Measurements from ENCODE around the gene CLIC4. TPM values are rescaled to one million over a fixed set of nuclear protein-coding genes. Genes with fewer than 3 reads are reported as not detected.

The CLIC4 gene
- total and polyA plus RNA-seq, 9 of the 15 experiments (the other 6 are each of a cell fraction or from before 2014, with no cell fraction given), result 16.0 to 67.5 (median 38.4) TPM

- TF ChIP-seq ZNF217 (CRISPR knock-in tag; IDR thresholded peaks at IDR 0.05) (no peak), YY1 (IDR thresholded peaks at IDR 0.05; ENCODE audit: borderline replicate concordance in 1 of 3, control insufficient read depth in 1 of 3, extremely low read depth in 1 of 3, insufficient read depth in 3 of 3, insufficient read length in 1 of 3, insufficient replicate concordance in 2 of 3, low read depth in 1 of 3, low read length in 2 of 3) (no peak), MLX (CRISPR knock-in tag; conservative IDR thresholded peaks at IDR 0.05) (no peak), SIRT6 (IDR thresholded peaks at IDR 0.05; ENCODE audit: low read depth, low read length) (no peak), ZNF134 (CRISPR knock-in tag; conservative IDR thresholded peaks at IDR 0.05) (no peak), CBX8 (IDR thresholded peaks at IDR 0.05; ENCODE audit: borderline replicate concordance, extremely low read depth, low read depth, low read length, poor library complexity, severe bottlenecking) (no peak), CEBPG (CRISPR knock-in tag; IDR thresholded peaks at IDR 0.05) (no peak), CEBPG (tag; conservative IDR thresholded peaks at IDR 0.05 in 1 of 2, IDR thresholded peaks at IDR 0.05 in 1 of 2) (peak; percentile 51 to 53; a peak in 3 of 4 replicates), MYBL2 (IDR thresholded peaks at IDR 0.05; ENCODE audit: low read depth) (no peak), MYBL2 (CRISPR knock-in tag; IDR thresholded peaks at IDR 0.05; ENCODE audit: borderline replicate concordance) (no peak), ZBTB9 (CRISPR knock-in tag; IDR thresholded peaks at IDR 0.05) (0 out of 2 replicates have a peak, but pooled peaks have one; percentile 29), ESRRA (IDR thresholded peaks at IDR 0.05; ENCODE audit: borderline replicate concordance, low read depth) (no peak), ZNF561 (CRISPR knock-in tag; conservative IDR thresholded peaks at IDR 0.05) (no peak), UBTF (IDR thresholded peaks at IDR 0.05; ENCODE audit: borderline replicate concordance in 1 of 2, low read depth in 2 of 2, low read length in 2 of 2) (no peak), TBP (optimal IDR thresholded peaks at IDR 0.05; ENCODE audit: low read depth, low read length) (no peak), BCOR (IDR thresholded peaks at IDR 0.05) (peak; percentile 67), ZBTB8A (IDR thresholded peaks at IDR 0.05; ENCODE audit: partially characterized antibody) (no peak), MTF1 (CRISPR knock-in tag; IDR thresholded peaks at IDR 0.05; ENCODE audit: borderline replicate concordance) (no peak), NFE2L1 (tag; IDR thresholded peaks at IDR 0.05; ENCODE audit: borderline replicate concordance, low read depth) (no peak), MNT (conservative IDR thresholded peaks at IDR 0.05) (no peak), EWSR1 (IDR thresholded peaks at IDR 0.05; ENCODE audit: borderline replicate concordance, low read depth, partially characterized antibody) (no peak)
Measured at GRCh38 chr1:24762133-24762676, 17.0 kb downstream of the CLIC4 start (continued).

Measured in K562 (cell line).